Measurements from ENCODE around the gene MXRA8.

Gene MXRA8

GRCh38 chr1:1312450-1313314 is 45.7 kb downstream of the MXRA8 start:
- TF ChIP-seq CTCF (IDR thresholded peaks at IDR 0.05; ENCODE audit: low read depth, low read length), result no peak
- no peak for TF ChIP-seq POLR2A (IDR thresholded peaks at IDR 0.05; ENCODE audit: extremely low read depth, insufficient read length)
- TF ChIP-seq MAX (IDR thresholded peaks at IDR 0.05; ENCODE audit: low read depth, low read length), result no peak
- TF ChIP-seq MYC (IDR thresholded peaks at IDR 0.05; ENCODE audit: low read depth, low read length), result no peak
- no peak for DNase-seq (ENCODE audit: low read depth)
- H3K4me3 ChIP-seq (ENCODE audit: low read depth, low read length), result no peak overlapping the region

DNA sequence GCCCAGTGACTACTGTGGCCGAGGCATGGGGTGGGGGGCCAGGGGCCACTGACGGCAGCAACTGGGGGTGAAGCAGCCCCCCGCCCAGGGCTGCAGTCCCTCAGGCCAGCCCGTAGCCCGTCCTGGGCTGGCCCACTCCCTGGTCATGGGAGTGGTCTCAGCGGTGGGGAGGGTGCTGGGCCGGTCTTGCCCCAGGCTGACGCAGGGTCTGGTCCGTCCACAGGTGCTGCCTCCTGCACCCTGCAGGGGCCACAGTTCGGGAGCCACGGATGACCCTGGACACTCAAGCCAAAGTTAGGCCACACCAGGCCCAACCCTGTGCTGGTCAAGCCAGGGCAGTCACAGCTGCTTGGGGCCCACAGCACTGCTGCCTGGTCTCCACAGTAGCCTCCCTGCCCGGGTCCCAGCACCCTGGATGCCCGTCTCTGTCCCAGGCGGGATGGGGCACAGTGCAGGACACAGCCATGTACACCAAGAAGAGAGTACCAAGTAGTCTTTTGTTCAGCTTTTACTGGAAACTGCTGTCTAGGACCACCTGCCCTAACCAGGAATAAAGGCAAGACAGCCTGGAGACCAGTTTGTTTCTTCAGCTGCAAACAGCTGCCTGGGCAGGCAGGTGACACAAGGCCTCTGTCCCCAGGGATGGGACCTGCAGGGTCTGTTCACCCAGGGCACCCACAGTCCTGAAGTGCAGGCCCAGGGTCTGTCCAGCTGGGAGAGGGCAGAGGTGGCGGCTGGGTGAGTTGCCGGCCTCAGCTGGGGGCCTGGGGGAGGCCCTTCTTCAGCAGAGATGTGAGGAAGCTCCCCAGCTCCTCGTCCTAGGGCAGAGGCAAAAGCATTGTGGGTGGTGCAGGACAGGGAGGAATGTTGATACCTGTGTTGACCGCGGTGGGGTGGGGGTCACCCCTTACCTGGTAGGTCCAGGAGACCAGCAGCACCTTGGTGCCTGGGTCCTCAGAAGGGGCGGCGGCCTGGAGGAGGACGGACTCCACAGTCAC is 46.9 kb downstream of the MXRA8 start:
- no peak for DNase-seq (ENCODE audit: low read depth)
- no peak overlapping the region for H3K4me3 ChIP-seq (ENCODE audit: low read depth, low read length)
- TF ChIP-seq CTCF (IDR thresholded peaks at IDR 0.05; ENCODE audit: low read depth, low read length) (no peak), MAX (IDR thresholded peaks at IDR 0.05; ENCODE audit: low read depth, low read length) (no peak), MYC (IDR thresholded peaks at IDR 0.05; ENCODE audit: low read depth, low read length) (no peak), POLR2A (IDR thresholded peaks at IDR 0.05; ENCODE audit: extremely low read depth, insufficient read length) (no peak)

GRCh38 chr1:1310476-1311053 is 47.8 kb downstream of the MXRA8 start:
- no peak for DNase-seq (ENCODE audit: low read depth)
- no peak for TF ChIP-seq POLR2A (IDR thresholded peaks at IDR 0.05; ENCODE audit: extremely low read depth, insufficient read length)
- TF ChIP-seq MAX (IDR thresholded peaks at IDR 0.05; ENCODE audit: low read depth, low read length), result no peak
- no peak for TF ChIP-seq MYC (IDR thresholded peaks at IDR 0.05; ENCODE audit: low read depth, low read length)
- no peak for TF ChIP-seq CTCF (IDR thresholded peaks at IDR 0.05; ENCODE audit: low read depth, low read length)
- no peak overlapping the region for H3K4me3 ChIP-seq (ENCODE audit: low read depth, low read length)

DNA sequence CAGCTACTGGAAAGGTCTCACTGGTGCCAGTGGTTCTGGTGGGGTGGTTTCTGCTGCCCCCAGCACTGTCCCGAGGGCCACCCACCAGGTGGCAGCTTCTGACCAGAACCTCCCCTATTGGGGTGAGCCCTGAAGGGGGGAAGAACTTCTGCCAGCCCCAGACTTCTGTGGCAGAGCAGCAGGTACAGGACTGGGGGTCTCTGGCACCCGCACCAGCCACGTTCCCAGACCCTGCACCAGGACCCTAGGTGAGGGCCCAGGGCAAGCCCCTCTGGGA is 48.3 kb downstream of the MXRA8 start:
- no peak for TF ChIP-seq MYC (IDR thresholded peaks at IDR 0.05; ENCODE audit: low read depth, low read length)
- no peak for TF ChIP-seq CTCF (IDR thresholded peaks at IDR 0.05; ENCODE audit: low read depth, low read length)
- no peak for TF ChIP-seq MAX (IDR thresholded peaks at IDR 0.05; ENCODE audit: low read depth, low read length)
- TF ChIP-seq POLR2A (IDR thresholded peaks at IDR 0.05; ENCODE audit: extremely low read depth, insufficient read length), result no peak
- DNase-seq (ENCODE audit: low read depth), result no peak
- no peak overlapping the region for H3K4me3 ChIP-seq (ENCODE audit: low read depth, low read length)

DNA sequence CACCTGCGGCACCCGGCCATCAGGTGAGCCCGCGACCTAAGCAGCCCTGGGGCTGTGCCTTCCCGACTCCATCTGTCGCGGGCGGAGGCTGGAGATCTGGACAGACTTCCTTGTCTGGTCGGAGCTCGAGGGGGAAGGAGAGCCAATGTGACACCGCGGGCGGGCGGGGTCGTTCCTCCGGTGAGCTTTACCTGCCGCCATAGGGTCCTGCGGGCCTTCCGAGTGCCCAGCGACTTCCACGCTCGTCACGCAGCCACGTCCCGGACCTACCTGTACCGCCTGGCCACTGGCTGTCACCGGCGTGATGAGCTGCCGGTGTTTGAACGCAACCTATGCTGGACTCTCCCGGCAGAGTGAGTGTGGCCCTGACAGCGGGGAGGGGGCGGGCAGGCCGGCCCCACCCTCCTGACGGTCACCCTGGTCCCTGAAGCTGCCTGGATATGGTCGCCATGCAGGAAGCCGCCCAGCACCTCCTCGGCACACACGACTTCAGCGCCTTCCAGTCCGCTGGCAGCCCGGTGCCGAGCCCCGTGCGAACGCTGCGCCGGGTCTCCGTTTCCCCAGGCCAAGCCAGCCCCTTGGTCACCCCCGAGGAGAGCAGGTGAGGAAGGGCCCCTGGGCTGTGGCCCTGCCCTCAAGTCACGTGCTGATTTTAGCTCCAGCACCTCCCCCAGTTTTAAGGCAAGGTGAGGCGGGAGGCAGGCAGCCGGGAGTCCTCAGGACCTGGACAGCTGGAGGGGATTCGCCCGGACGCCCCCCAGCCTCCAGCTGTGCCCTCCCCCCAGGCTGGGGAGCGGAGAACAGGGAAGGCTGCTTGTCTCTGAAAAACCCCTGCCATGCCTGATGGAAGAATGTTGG is 48.9 kb downstream of the MXRA8 start:
- peak; percentile 51 for DNase-seq (ENCODE audit: low read depth)
- peak overlapping the region; percentile 61 for H3K4me3 ChIP-seq (ENCODE audit: low read depth, low read length)
- TF ChIP-seq MYC (IDR thresholded peaks at IDR 0.05; ENCODE audit: low read depth, low read length) (no peak), MAX (IDR thresholded peaks at IDR 0.05; ENCODE audit: low read depth, low read length) (no peak), CTCF (IDR thresholded peaks at IDR 0.05; ENCODE audit: low read depth, low read length) (no peak), POLR2A (IDR thresholded peaks at IDR 0.05; ENCODE audit: extremely low read depth, insufficient read length) (no peak)
